Sigmoid colon (tissue), 7 donors: ENCODE results near the gene OBP2A. TPM values are rescaled to one million over a fixed set of nuclear protein-coding genes. Genes with fewer than 3 reads are reported as not detected.

Experiments used
- DNase-seq: peaks from one replicate; pipeline ENCODE4 v3.0.0-alpha.2; 2019
- H3K27ac ChIP-seq, 4 donors: fragments of 200-600 bp; sonication (generic); one replicate each; pipeline ENCODE4 v1.5.1; 2016 to 2019; ENCODE audit warnings: mild to moderate bottlenecking in 1 of 4
- H3K27me3 ChIP-seq, 3 donors: fragments of 200-600 bp; sonication (generic); one replicate each; pipeline ENCODE4 v1.5.1; 2019; ENCODE audit warnings: mild to moderate bottlenecking in 1 of 3
- H3K36me3 ChIP-seq, 4 donors: fragments of 200-600 bp; sonication (generic); one replicate each; pipeline ENCODE4 v1.5.1; 2016 to 2019
- H3K4me1 ChIP-seq, 4 donors: fragments of 200-600 bp; sonication (generic); one replicate each; pipeline ENCODE4 v1.5.1; 2017 to 2019
- H3K4me3 ChIP-seq, 4 donors: fragments of 200-600 bp; sonication (generic); one replicate each; pipeline ENCODE4 v1.5.1; 2017 to 2019; ENCODE audit warnings: mild to moderate bottlenecking in 2 of 4, moderate library complexity in 1 of 4
- H3K9me3 ChIP-seq, 4 donors: fragments of 200-600 bp in 3 of 4; sonication (generic) in 3 of 4; one replicate each; pipeline versions ENCODE4 v1.5.1 to v1.6.1; 2013 to 2019
- CTCF ChIP-seq, 4 experiments: fragments of 450-650 bp in 3 of 4; fragments of 200-600 bp in 1 of 4; IDR thresholded peaks; one replicate each; pipeline ENCODE4 v1.5.1; 2016 to 2019; ENCODE audit warnings: antibody characterized with exemption in 4 of 4, mild to moderate bottlenecking in 3 of 4, moderate library complexity in 2 of 4
- EP300 ChIP-seq, 4 donors: sonication (generic); formaldehyde crosslinking; IDR thresholded peaks; one replicate each; pipeline ENCODE4 v1.6.1; 2017; ENCODE audit warnings: antibody characterized with exemption in 4 of 4
- POLR2A ChIP-seq, 2 donors: fragments of 450-650 bp; IDR thresholded peaks; one replicate each; pipeline ENCODE4 v1.6.1; 2016; ENCODE audit warnings: antibody characterized with exemption in 2 of 2, mild to moderate bottlenecking in 2 of 2, moderate library complexity in 2 of 2
- POLR2AphosphoS5 ChIP-seq, 4 donors: sonication (generic); formaldehyde crosslinking; IDR thresholded peaks; one replicate each; pipeline ENCODE4 v1.6.1; 2017; ENCODE audit warnings: antibody characterized with exemption in 4 of 4
- WGBS, 2 donors: extraction: QIAGEN DNeasy Blood & Tissue Kit; methylation state at CpG; one replicate each; pipeline ENCODE4 v1.1.7; 2013; 5-methylcytosine and 5-hydroxymethylcytosine counted together
- intact Hi-C: fragments of 100-400 bp; cut with DNase I; formaldehyde crosslinking; loops from one replicate; pipeline ENCODE4 v1.15.1; 2023
- polyA plus RNA-seq, 3 donors: library from polyadenylated mRNA; stranded (reverse); fragments of 200-250 nt; gene quantifications; one replicate each; pipeline ENCODE4 v1.2.3, GENCODE V29; 2013
- total RNA-seq, 4 donors: library from RNA; depleted of rRNA; stranded (reverse); fragments of >200 nt; gene quantifications; one replicate each; pipeline ENCODE4 v1.1.0, GENCODE V29; 2016
- donor health status: healthy with polysubstance abuse.
- donor health status: Bipolar disorder and iron deficiency.
- donor health status: healthy.

The OBP2A gene
- total and polyA plus RNA-seq, 7 donors, result not detected

DNA sequence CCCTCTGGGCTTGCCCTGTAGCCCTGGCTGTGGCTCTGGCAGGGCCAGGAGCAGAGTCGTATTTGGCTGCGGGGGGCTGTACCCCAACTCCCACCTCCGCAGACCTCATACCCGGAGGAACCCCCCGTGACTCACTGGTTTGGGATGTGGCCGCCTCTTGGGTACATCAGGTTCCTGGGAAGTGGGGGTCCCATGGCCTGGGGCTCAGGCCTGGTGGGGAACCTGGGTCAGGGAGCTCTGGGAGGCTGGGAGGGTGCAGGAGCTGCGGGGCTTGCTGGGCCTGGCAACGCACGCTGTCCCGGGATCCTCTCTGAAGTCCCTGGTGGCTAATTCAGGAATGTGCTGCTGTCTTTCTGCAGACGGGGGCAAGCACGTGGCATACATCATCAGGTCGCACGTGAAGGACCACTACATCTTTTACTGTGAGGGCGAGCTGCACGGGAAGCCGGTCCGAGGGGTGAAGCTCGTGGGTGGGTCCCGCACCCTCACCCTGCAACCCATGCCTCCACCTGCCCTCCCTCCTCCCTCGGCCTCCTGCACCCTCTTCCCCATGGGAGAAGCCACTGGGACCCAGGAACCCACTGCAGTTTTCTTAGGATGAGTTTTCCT lies 22.3 kb upstream of the OBP2A start:
- TF ChIP-seq POLR2A (IDR thresholded peaks at IDR 0.05) (no peak), CTCF (IDR thresholded peaks at IDR 0.05) (no peak), POLR2AphosphoS5 (IDR thresholded peaks at IDR 0.05) (no peak), EP300 (IDR thresholded peaks at IDR 0.05) (no peak)
- intact Hi-C loops, result no loop called here
- H3K27me3 ChIP-seq, result peaks cover 5 to 51% (median 23%) of the 10 kb centered on the region in 3 donors
- WGBS, 2 donors, result 71 to 76% methylated on average over 21 of the region's 21 CpGs
- H3K4me3 ChIP-seq, result no peak overlapping the region
- H3K4me1 ChIP-seq, result no peaks in the 10 kb centered on the region
- no peak overlapping the region for H3K27ac ChIP-seq
- H3K36me3 ChIP-seq, result no peaks in the 10 kb centered on the region
- DNase-seq, result peak; percentile 66
- H3K9me3 ChIP-seq, result no peaks in the 10 kb centered on the region

DNA sequence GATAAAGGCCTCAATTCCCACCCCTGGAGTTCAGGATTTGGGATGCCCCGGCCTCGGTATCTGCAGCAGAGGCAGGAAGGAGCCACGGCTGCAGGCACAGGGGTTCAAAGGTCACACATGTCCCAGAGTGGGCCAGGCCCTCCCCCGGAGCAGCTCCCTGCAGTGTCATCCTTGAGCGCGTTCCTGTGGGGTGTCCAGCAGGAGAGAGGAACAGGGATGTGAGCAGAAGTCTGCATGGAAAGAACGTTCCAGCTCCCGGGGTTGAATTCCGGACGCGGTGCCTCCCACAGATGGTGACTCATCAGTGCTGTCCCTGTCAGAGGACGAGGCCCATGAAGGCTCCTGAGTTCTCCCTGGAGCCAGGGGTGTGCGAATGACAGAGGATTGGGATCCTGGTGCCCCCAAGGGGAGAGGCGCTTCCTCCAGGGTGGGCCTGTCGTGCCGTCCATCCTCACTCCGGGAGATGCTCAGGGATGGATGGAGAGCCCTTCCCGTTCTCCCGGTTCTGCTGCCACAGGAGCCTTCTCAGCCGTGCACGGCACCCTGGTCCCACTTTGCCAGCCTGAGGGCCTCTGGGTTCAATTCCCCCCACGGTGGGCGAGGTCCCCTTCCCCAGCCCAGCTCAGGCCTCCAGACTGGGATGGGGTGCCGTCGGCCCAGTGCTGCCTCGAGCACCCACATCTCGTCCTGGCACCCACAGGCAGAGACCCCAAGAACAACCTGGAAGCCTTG lies 21.6 kb upstream of the OBP2A start:
- H3K9me3 ChIP-seq, result no peaks in the 10 kb centered on the region
- no peaks in the 10 kb centered on the region for H3K36me3 ChIP-seq
- intact Hi-C loops, result no loop called here
- 57 to 78% methylated on average over 27 of the region's 27 CpGs for WGBS, 2 donors
- H3K4me3 ChIP-seq, result no peak overlapping the region
- peak; percentile 53 for DNase-seq
- H3K27me3 ChIP-seq, result peaks cover 5 to 54% (median 23%) of the 10 kb centered on the region in 3 donors
- no peaks in the 10 kb centered on the region for H3K4me1 ChIP-seq
- TF ChIP-seq POLR2AphosphoS5 (IDR thresholded peaks at IDR 0.05) (no peak), CTCF (IDR thresholded peaks at IDR 0.05) (no peak), EP300 (IDR thresholded peaks at IDR 0.05) (no peak), POLR2A (IDR thresholded peaks at IDR 0.05) (no peak)
- no peak overlapping the region for H3K27ac ChIP-seq

DNA sequence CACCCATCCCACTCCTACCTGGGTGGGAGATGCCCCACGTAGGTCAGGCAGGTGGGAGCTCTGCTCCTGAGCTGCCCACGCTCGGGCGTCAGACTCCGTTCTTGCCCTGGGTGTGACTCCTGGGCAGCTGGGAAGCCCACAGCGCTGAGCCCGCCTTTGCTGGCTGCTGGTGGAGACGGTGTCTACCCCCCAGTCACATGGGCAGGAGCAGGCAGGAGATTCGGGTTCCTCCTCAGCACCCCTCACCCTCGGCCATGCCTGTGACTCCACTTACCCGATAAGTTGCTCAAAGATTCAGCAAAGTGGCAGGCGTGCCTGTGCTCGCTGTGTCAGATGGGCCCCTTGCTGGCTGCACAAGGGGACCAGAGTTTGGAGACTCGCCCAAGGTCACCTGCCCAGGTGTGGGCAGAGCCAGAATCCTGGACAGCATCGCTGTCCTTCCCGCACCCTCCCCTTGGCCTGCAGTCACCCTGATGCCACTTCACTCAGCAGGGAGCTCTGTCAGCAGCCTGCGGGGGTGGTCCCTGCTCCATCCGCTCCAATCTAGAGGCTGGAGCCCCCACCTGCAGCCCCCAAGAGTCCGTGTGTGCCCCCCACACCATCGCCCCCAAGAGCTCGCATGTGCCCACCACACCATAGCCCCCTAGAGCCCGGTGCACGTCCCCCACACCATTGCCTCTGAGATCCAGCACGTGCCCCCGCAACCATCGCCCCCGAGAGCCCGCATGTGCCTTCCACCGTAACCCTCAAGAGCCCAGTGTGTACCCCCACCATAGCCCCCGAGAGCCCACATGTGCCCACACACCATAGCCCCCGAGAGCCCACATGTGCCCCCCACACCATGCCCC lies 20.5 kb upstream of the OBP2A start:
- no peaks in the 10 kb centered on the region for H3K9me3 ChIP-seq
- peaks cover 5 to 64% (median 23%) of the 10 kb centered on the region in 3 donors for H3K27me3 ChIP-seq
- 77 to 86% methylated on average over 31 of the region's 31 CpGs for WGBS, 2 donors
- TF ChIP-seq POLR2AphosphoS5 (IDR thresholded peaks at IDR 0.05) (no peak), CTCF (IDR thresholded peaks at IDR 0.05) (no peak), POLR2A (IDR thresholded peaks at IDR 0.05) (no peak)
- no peak overlapping the region for H3K4me3 ChIP-seq
- peak; percentile 36 for DNase-seq
- H3K27ac ChIP-seq, result no peak overlapping the region
- H3K4me1 ChIP-seq, result no peaks in the 10 kb centered on the region
- H3K36me3 ChIP-seq, result no peaks in the 10 kb centered on the region
- intact Hi-C loops, result no loop called here

- intact Hi-C loops, result no loop called here
- peaks cover 5 to 69% (median 23%) of the 10 kb centered on the region in 3 donors for H3K27me3 ChIP-seq
- peak; percentile 35 for DNase-seq
Observed at GRCh38 chr9:135526089-135526729, 19.7 kb upstream of the OBP2A start.

More at GRCh38 chr9:135526089-135526729, 19.7 kb upstream of the OBP2A start:
- Histone ChIP-seq H3K9me3 (no peaks in the 10 kb centered on the region), H3K4me1 (no peaks in the 10 kb centered on the region), H3K27ac (no peak overlapping the region), H3K4me3 (no peak overlapping the region), H3K36me3 (no peaks in the 10 kb centered on the region)
- 68 to 80% methylated on average over 11 of the region's 11 CpGs for WGBS, 2 donors
- TF ChIP-seq CTCF (IDR thresholded peaks at IDR 0.05) (no peak), POLR2A (IDR thresholded peaks at IDR 0.05) (no peak), EP300 (IDR thresholded peaks at IDR 0.05) (no peak), POLR2AphosphoS5 (IDR thresholded peaks at IDR 0.05) (no peak)
